ENCODE measurements around the gene FRMD4A. TPM values are rescaled to one million over a fixed set of nuclear protein-coding genes. Genes with fewer than 3 reads are reported as not detected.
"Not testable (repeated sequence)": the region's sequence is repeated elsewhere in the genome, so short reads cannot be mapped to it uniquely, and the experiment has no call there.

The FRMD4A gene
- total and polyA plus RNA-seq, 11 donors = 12.2 to 58.1 (median 28.1) TPM

DNA sequence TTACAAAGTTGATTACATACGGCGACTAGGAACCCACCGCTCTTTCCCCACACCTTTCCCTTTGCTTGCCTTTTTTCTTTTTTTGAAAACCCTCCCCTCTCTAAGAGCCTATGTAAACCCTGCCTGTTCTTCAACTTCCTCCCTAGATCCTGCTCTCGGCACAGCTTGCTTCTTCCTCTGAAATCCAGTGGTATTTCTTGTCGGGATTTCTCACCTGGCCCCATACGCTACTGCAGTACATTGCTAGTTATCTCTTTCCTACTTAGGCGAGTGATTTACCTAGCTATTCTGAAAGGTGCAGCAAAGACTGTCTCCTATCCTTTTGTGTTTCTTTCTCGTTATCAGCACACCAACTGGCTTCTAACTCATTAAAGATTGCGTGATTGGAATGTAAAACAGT lies 372.9 kb downstream of the FRMD4A start:
- Histone ChIP-seq H3K36me3 (no peaks in the 10 kb centered on the region), H3K4me1 (peaks cover 0 to 30% (median 12%) of the 10 kb centered on the region in 12 donors), H3K27me3 (no peaks in the 10 kb centered on the region), H3K27ac (no peak overlapping the region), H3K9me3 (no peaks in the 10 kb centered on the region), H3K4me3 (no peak overlapping the region)
- TF ChIP-seq, protein P1, sequence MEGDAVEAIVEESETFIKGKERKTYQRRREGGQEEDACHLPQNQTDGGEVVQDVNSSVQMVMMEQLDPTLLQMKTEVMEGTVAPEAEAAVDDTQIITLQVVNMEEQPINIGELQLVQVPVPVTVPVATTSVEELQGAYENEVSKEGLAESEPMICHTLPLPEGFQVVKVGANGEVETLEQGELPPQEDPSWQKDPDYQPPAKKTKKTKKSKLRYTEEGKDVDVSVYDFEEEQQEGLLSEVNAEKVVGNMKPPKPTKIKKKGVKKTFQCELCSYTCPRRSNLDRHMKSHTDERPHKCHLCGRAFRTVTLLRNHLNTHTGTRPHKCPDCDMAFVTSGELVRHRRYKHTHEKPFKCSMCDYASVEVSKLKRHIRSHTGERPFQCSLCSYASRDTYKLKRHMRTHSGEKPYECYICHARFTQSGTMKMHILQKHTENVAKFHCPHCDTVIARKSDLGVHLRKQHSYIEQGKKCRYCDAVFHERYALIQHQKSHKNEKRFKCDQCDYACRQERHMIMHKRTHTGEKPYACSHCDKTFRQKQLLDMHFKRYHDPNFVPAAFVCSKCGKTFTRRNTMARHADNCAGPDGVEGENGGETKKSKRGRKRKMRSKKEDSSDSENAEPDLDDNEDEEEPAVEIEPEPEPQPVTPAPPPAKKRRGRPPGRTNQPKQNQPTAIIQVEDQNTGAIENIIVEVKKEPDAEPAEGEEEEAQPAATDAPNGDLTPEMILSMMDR (IDR thresholded peaks at IDR 0.05) = no peak
- no peak for TF ChIP-seq POLR2A (IDR thresholded peaks at IDR 0.05)
- ATAC-seq = no peak
- intact Hi-C loops (cut with DNase I) = loop anchor here in 5 of 10 donors (2.0 to 10.0 kb wide), 5 partner anchors 64 to 171 kb away; no protein-coding TSS in a partner anchor
- 82 to 89% (median 85%) methylated on average over 9 of the region's 9 CpGs for WGBS, 4 donors
- no peak for DNase-seq

DNA sequence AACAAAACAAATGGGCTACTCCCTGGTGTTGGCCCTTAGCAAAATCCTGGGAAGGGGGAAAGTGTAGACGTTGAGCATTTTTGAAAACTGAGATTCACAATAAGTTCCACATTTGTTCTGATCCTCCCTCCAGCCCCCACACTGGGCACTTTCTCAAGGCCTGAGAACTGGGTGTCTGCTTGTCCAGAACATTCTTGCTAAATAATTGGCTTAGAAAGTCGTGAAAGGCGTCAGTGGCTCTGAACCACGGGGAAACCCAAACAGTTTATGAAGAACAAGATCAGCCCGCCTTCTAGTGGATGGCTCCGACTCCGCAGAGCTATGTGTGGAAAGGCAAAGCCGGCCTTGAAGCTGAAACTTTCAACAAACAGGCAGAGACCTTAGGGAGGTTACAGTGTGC lies 373.9 kb downstream of the FRMD4A start:
- peak; percentile 69 to 90 (median 83) for ATAC-seq
- H3K4me1 ChIP-seq = peaks cover 0 to 30% (median 12%) of the 10 kb centered on the region in 12 donors
- no peaks in the 10 kb centered on the region for H3K27me3 ChIP-seq
- WGBS, 4 donors = 47 to 67% (median 60%) methylated on average over 8 of the region's 8 CpGs
- intact Hi-C loops (cut with DNase I) = loop anchor here in 5 of 10 donors (2.0 to 10.0 kb wide), 5 partner anchors 65 to 170 kb away; no protein-coding TSS in a partner anchor
- TF ChIP-seq, protein P1 (IDR thresholded peaks at IDR 0.05) = peak in 7 of 12 donors; percentile 25 to 67 (median 47)
- TF ChIP-seq POLR2A (IDR thresholded peaks at IDR 0.05) = no peak
- DNase-seq = peak; percentile 54 to 78 (median 62)
- peak overlapping the region in 7 of 12 donors; percentile 38 to 74 (median 45) for H3K27ac ChIP-seq
- H3K9me3 ChIP-seq = no peaks in the 10 kb centered on the region
- H3K4me3 ChIP-seq = no peak overlapping the region
- H3K36me3 ChIP-seq = no peaks in the 10 kb centered on the region

- TF ChIP-seq, protein P1 (IDR thresholded peaks at IDR 0.05) = no peak
- TF ChIP-seq POLR2A (IDR thresholded peaks at IDR 0.05) = no peak
- Histone ChIP-seq H3K4me1 (peaks cover 0 to 18% (median 8%) of the 10 kb centered on the region in 12 donors), H3K9me3 (no peaks in the 10 kb centered on the region), H3K27me3 (no peaks in the 10 kb centered on the region), H3K4me3 (no peak overlapping the region), H3K36me3 (no peaks in the 10 kb centered on the region), H3K27ac (no peak overlapping the region)
- intact Hi-C loops (cut with DNase I) = loop anchor here in 5 of 10 donors (2.0 to 10.0 kb wide), 5 partner anchors 63 to 168 kb away; no protein-coding TSS in a partner anchor
- ATAC-seq (no peak), DNase-seq (no peak)
- WGBS, 4 donors = 82 to 95% (median 89%) methylated on average over 7 of the region's 7 CpGs
Measured at GRCh38 chr10:13955409-13956068, 375.2 kb downstream of the FRMD4A start.

DNA sequence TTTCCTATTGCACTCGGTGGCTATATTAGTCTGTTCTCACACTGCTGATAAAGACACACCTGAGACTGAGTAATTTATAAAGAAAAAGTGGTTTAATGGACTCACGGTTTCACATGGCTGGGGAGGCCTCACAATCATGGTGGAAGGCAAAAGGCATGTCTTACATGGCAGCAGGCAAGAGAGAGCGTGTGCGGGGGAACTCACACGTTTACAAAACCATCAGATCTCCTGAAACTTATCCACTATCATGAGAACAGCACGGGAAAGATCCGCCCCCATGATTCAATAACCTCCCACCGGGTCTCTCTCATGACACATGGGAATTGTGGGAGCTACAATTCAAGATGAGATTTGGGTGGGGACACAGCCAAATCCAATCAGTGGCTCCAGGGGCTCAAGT lies 376.5 kb downstream of the FRMD4A start:
- ATAC-seq, H3K27me3 ChIP-seq, DNase-seq, H3K27ac ChIP-seq, H3K4me3 ChIP-seq, H3K9me3 ChIP-seq, H3K36me3 ChIP-seq: not testable (repeated sequence)
- 85 to 90% (median 88%) methylated on average over 8 of the region's 8 CpGs for WGBS, 4 donors
- intact Hi-C loops (cut with DNase I) = loop anchor here in 1 of 10 donors (10.0 kb wide), 1 partner anchor 159 kb away; no protein-coding TSS in a partner anchor
- peaks cover 0 to 18% (median 0%) of the 10 kb centered on the region in 12 donors for H3K4me1 ChIP-seq

Measured in heart left ventricle (tissue), 16 donors.